ENCODE results near the gene CTIF. TPM values are rescaled to one million over a fixed set of nuclear protein-coding genes. Genes with fewer than 3 reads are reported as not detected.

The CTIF gene
- total and polyA plus RNA-seq, 10 donors, result 5.2 to 39.2 (median 18.5) TPM

GRCh38 chr18:48892146-48892855, 353.5 kb downstream of the CTIF start:
- no peak overlapping the region for H3K27ac ChIP-seq
- WGBS, 5 donors, result 88 to 97% (median 94%) methylated on average over 19 to 22 of the region's 22 CpGs
- no peaks in the 10 kb centered on the region for H3K27me3 ChIP-seq (replicated peaks in 1 of 7)
- H3K4me1 ChIP-seq, result peaks cover 0 to 39% (median 15%) of the 10 kb centered on the region in 6 donors
- intact Hi-C loops (cut with DNase I; ENCODE audit: low total_unique reads), result no loop called here
- no peaks in the 10 kb centered on the region for H3K36me3 ChIP-seq
- peak; percentile 69 for DNase-seq
- H3K4me3 ChIP-seq, result no peak overlapping the region
- H3K9me3 ChIP-seq, result no peaks in the 10 kb centered on the region
- no peak for TF ChIP-seq POLR2A (IDR thresholded peaks at IDR 0.05)
- TF ChIP-seq POLR2AphosphoS5 (IDR thresholded peaks at IDR 0.05), result no peak
- no peak for TF ChIP-seq CTCF (IDR thresholded peaks at IDR 0.05 in 8 of 11, conservative IDR thresholded peaks at IDR 0.05 in 3 of 11)

- intact Hi-C loops (cut with DNase I; ENCODE audit: low total_unique reads), result no loop called here
- no peak for TF ChIP-seq POLR2AphosphoS5 (IDR thresholded peaks at IDR 0.05)
- no peak for TF ChIP-seq POLR2A (IDR thresholded peaks at IDR 0.05)
- no peak for TF ChIP-seq CTCF (IDR thresholded peaks at IDR 0.05 in 8 of 11, conservative IDR thresholded peaks at IDR 0.05 in 3 of 11)
- Histone ChIP-seq H3K27ac (no peak overlapping the region), H3K36me3 (no peaks in the 10 kb centered on the region), H3K27me3 (replicated peaks in 1 of 7) (no peaks in the 10 kb centered on the region), H3K9me3 (no peaks in the 10 kb centered on the region), H3K4me3 (no peak overlapping the region), H3K4me1 (peaks cover 0 to 43% (median 16%) of the 10 kb centered on the region in 6 donors)
- peak; percentile 38 for DNase-seq
- WGBS, 5 donors, result 88 to 90% (median 89%) methylated on average over 14 of the region's 14 CpGs
Observed at GRCh38 chr18:48893061-48893607, 354.3 kb downstream of the CTIF start.

- H3K4me1 ChIP-seq, result peaks cover 0 to 45% (median 16%) of the 10 kb centered on the region in 6 donors
- peak; percentile 60 for DNase-seq
Observed at GRCh38 chr18:48893608-48894600, 355.1 kb downstream of the CTIF start.

More at GRCh38 chr18:48893608-48894600, 355.1 kb downstream of the CTIF start:
- TF ChIP-seq POLR2AphosphoS5 (IDR thresholded peaks at IDR 0.05) (no peak), CTCF (IDR thresholded peaks at IDR 0.05 in 8 of 11, conservative IDR thresholded peaks at IDR 0.05 in 3 of 11) (no peak), POLR2A (IDR thresholded peaks at IDR 0.05) (no peak)
- intact Hi-C loops (cut with DNase I; ENCODE audit: low total_unique reads), result no loop called here
- Histone ChIP-seq H3K27ac (no peak overlapping the region), H3K36me3 (no peaks in the 10 kb centered on the region), H3K9me3 (no peaks in the 10 kb centered on the region), H3K4me3 (no peak overlapping the region), H3K27me3 (replicated peaks in 1 of 7) (no peaks in the 10 kb centered on the region)
- WGBS, 5 donors, result 90 to 94% (median 93%) methylated on average over 25 of the region's 25 CpGs
